H1 (cell line): Measurements from ENCODE around the gene PHF8. TPM values are rescaled to one million over a fixed set of nuclear protein-coding genes. Genes with fewer than 3 reads are reported as not detected.

ENCODE experiments used
- CTCF ChIA-PET: fragments of 300-600 bp; sonication (Branson Sonifier 250); formaldehyde crosslinking; loops from one replicate; lab custom pipeline; 2021; ENCODE audit not compliant: partially characterized antibody; lab: Charles Lee
- POLR2A ChIA-PET: fragments of 300-600 bp; sonication (Branson Sonifier 250); formaldehyde crosslinking; loops from one replicate; lab custom pipeline; 2021; ENCODE audit warnings: inconsistent platforms; ENCODE audit not compliant: partially characterized antibody; lab: Charles Lee
- DNase-seq, 2 experiments: peaks; one replicate each; pipeline versions ENCODE4 v3.0.0 to v3.0.0-alpha.2; 2010 to 2022; ENCODE audit warnings: low spot score in 2 of 2, low read depth in 1 of 2, mixed read lengths in 1 of 2
- FAIRE-seq: peaks from 2 replicates; lab custom pipeline; 2011; peaks lifted over from hg19 to GRCh38; lab: Jason Lieb, UNC
- H2AFZ ChIP-seq: 2 replicates; pipeline ENCODE4 v1.8.1; 2012; ENCODE audit warnings: low read length, inconsistent platforms
- H2AK5ac ChIP-seq: 2 replicates; pipeline ENCODE4 v1.6.1; 2013; ENCODE audit warnings: low read depth, low read length
- H2BK120ac ChIP-seq: replicated peaks from 2 replicates; pipeline ENCODE3; 2013; ENCODE audit warnings: low read depth, low read length, inconsistent platforms
- H2BK12ac ChIP-seq: 2 replicates; pipeline ENCODE4 v1.6.1; 2013; ENCODE audit warnings: low read depth, low read length
- H2BK15ac ChIP-seq: 2 replicates; pipeline ENCODE4 v1.6.1; 2013; ENCODE audit warnings: low read length
- H2BK20ac ChIP-seq: 2 replicates; pipeline ENCODE4 v1.6.1; 2013; ENCODE audit warnings: low read length
- H2BK5ac ChIP-seq: 2 replicates; pipeline ENCODE4 v1.6.1; 2013; ENCODE audit warnings: low read depth, low read length
- H3K14ac ChIP-seq: 2 replicates; pipeline ENCODE4 v1.6.1; 2013; ENCODE audit warnings: inconsistent platforms; ENCODE audit not compliant: insufficient read length
- H3K18ac ChIP-seq: 2 replicates; pipeline ENCODE4 v1.6.1; 2013; ENCODE audit warnings: low read length; ENCODE audit errors: extremely low read depth
- H3K23ac ChIP-seq: 2 replicates; pipeline ENCODE4 v1.6.1; 2013; ENCODE audit warnings: inconsistent platforms; ENCODE audit not compliant: insufficient read length
- H3K23me2 ChIP-seq: 2 replicates; pipeline ENCODE4 v1.6.1; 2013; ENCODE audit warnings: low read depth, low read length
- H3K27ac ChIP-seq: 2 replicates; pipeline ENCODE4 v1.6.1; 2011; ENCODE audit warnings: low read depth, low read length, inconsistent platforms
- H3K27me3 ChIP-seq, 4 experiments: replicated peaks in 1 of 4; 1 replicate in 1 of 4; 2 replicates in 3 of 4; pipeline versions ENCODE4 v1.6.1 to v1.8.1; 2011 to 2013; ENCODE audit warnings: low read length in 3 of 4, mild to moderate bottlenecking in 3 of 4, inconsistent platforms in 2 of 4, mixed read lengths in 2 of 4, moderate library complexity in 1 of 4; ENCODE audit not compliant: control insufficient read depth in 3 of 4, insufficient read depth in 3 of 4; ENCODE audit errors: extremely low read depth in 1 of 4
- H3K36me3 ChIP-seq, 4 experiments: 2 replicates each; pipeline versions ENCODE4 v1.6.1 to v1.8.1; 2011 to 2013; ENCODE audit warnings: mild to moderate bottlenecking in 4 of 4, low read length in 3 of 4, moderate library complexity in 2 of 4, control low read depth in 1 of 4, inconsistent platforms in 1 of 4; ENCODE audit not compliant: insufficient read depth in 4 of 4, control insufficient read depth in 2 of 4
- H3K4ac ChIP-seq: replicated peaks from 2 replicates; pipeline ENCODE3; 2013; ENCODE audit warnings: low read length, low read depth, mixed read lengths, inconsistent platforms; ENCODE audit not compliant: insufficient read length
- H3K4me1 ChIP-seq, 4 experiments: replicated peaks in 1 of 4; 1 replicate in 1 of 4; 2 replicates in 3 of 4; pipeline versions ENCODE4 v1.6.1 to v1.8.1; 2011 to 2013; ENCODE audit warnings: low read length in 3 of 4, inconsistent platforms in 2 of 4, mixed read lengths in 1 of 4; ENCODE audit not compliant: insufficient read depth in 4 of 4, control insufficient read depth in 3 of 4
- H3K4me2 ChIP-seq, 2 experiments: 2 replicates each; pipeline versions ENCODE4 v1.6.1 to v1.8.1; 2011 to 2013; ENCODE audit warnings: low read depth in 2 of 2, low read length in 2 of 2, control low read depth in 1 of 2, inconsistent platforms in 1 of 2, mild to moderate bottlenecking in 1 of 2; ENCODE audit not compliant: insufficient read depth in 1 of 2
- H3K4me3 ChIP-seq, 4 experiments: fragments of 200-600, 300-600 bp in 1 of 4; sonication (generic), shearing (Covaris generic), sonication (Bioruptor Twin) in 1 of 4; 2 replicates each; pipeline versions ENCODE4 v1.5.1 to v1.8.1; 2011 to 2016; ENCODE audit warnings: low read length in 4 of 4, low read depth in 3 of 4, control low read depth in 2 of 4, inconsistent platforms in 2 of 4, mild to moderate bottlenecking in 2 of 4, mixed read lengths in 1 of 4, moderate library complexity in 1 of 4; ENCODE audit not compliant: insufficient read depth in 2 of 4; ENCODE audit errors: extremely low read depth in 1 of 4
- H3K56ac ChIP-seq: replicated peaks from 2 replicates; pipeline ENCODE3; 2013; ENCODE audit warnings: low read depth, mild to moderate bottlenecking, mixed read lengths, low read length, inconsistent platforms; ENCODE audit not compliant: insufficient read length
- H3K79me1 ChIP-seq: 2 replicates; pipeline ENCODE4 v1.6.1; 2013; ENCODE audit warnings: low read depth, low read length, control low read depth
- H3K79me2 ChIP-seq, 2 experiments: 2 replicates each; pipeline versions ENCODE4 v1.6.1 to v1.8.1; 2012 to 2013; ENCODE audit warnings: low read length in 2 of 2, mild to moderate bottlenecking in 2 of 2, inconsistent platforms in 1 of 2; ENCODE audit not compliant: insufficient read depth in 2 of 2, control insufficient read depth in 1 of 2
- H3K9ac ChIP-seq, 4 experiments: replicated peaks in 1 of 4; 1 replicate in 1 of 4; 2 replicates in 3 of 4; pipeline versions ENCODE4 v1.6.1 to v1.8.1; 2011 to 2013; ENCODE audit warnings: low read depth in 3 of 4, low read length in 3 of 4, control low read depth in 2 of 4, mild to moderate bottlenecking in 2 of 4, moderate library complexity in 2 of 4, inconsistent platforms in 1 of 4; ENCODE audit errors: extremely low read depth in 1 of 4
- H3K9me3 ChIP-seq, 2 experiments: 2 replicates each; pipeline versions ENCODE4 v1.6.1 to v1.8.1; 2012 to 2013; ENCODE audit warnings: mild to moderate bottlenecking in 2 of 2, moderate library complexity in 2 of 2, control low read depth in 1 of 2, inconsistent platforms in 1 of 2, low read depth in 1 of 2, low read length in 1 of 2, mixed read lengths in 1 of 2; ENCODE audit not compliant: insufficient read depth in 2 of 2
- H4K20me1 ChIP-seq, 2 experiments: replicated peaks in 1 of 2; 2 replicates each; pipeline versions ENCODE3 to v1.8.1; 2011 to 2013; ENCODE audit warnings: inconsistent platforms in 2 of 2, low read length in 2 of 2, mild to moderate bottlenecking in 1 of 2; ENCODE audit not compliant: insufficient read depth in 2 of 2, control insufficient read depth in 1 of 2
- H4K5ac ChIP-seq: 2 replicates; pipeline ENCODE4 v1.6.1; 2013; ENCODE audit warnings: low read length, low read depth, mixed read lengths, inconsistent platforms; ENCODE audit not compliant: insufficient read length
- H4K8ac ChIP-seq: 2 replicates; pipeline ENCODE4 v1.8.0; 2013; ENCODE audit warnings: mild to moderate bottlenecking, moderate library complexity, low read length, inconsistent platforms; ENCODE audit not compliant: insufficient read depth; ENCODE audit errors: extremely low read depth
- H4K91ac ChIP-seq: replicated peaks from 2 replicates; pipeline ENCODE3; 2013; ENCODE audit warnings: low read length, mixed read lengths, inconsistent platforms; ENCODE audit not compliant: insufficient read length
- ASH2L ChIP-seq: fragments of 200-600, 300-600 bp; sonication (generic); IDR thresholded peaks from one replicate; pipeline ENCODE4 v1.7.1; 2017; ENCODE audit warnings: low read length
- BACH1 ChIP-seq: IDR thresholded peaks from 2 replicates; pipeline ENCODE4 v1.6.1; 2012; ENCODE audit warnings: low read length, improper control_type of control experiment
- CEBPB ChIP-seq: IDR thresholded peaks from 2 replicates; pipeline ENCODE4 v1.6.1; 2012; ENCODE audit warnings: low read depth, low read length
- HDAC2 ChIP-seq, 2 experiments: fragments of 300-600 bp in 1 of 2; sonication (generic) in 1 of 2; IDR thresholded peaks; 2 replicates each; pipeline ENCODE4 v1.6.1; 2011 to 2012; ENCODE audit warnings: low read depth in 2 of 2, low read length in 2 of 2, mild to moderate bottlenecking in 2 of 2, moderate library complexity in 2 of 2, borderline replicate concordance in 1 of 2, inconsistent platforms in 1 of 2
- KDM4A ChIP-seq: IDR thresholded peaks from one replicate; pipeline ENCODE4 v1.7.1; 2012; ENCODE audit warnings: low read depth, mild to moderate bottlenecking, moderate library complexity, low read length, inconsistent platforms; ENCODE audit not compliant: severe bottlenecking
- POU5F1 ChIP-seq: IDR thresholded peaks from 2 replicates; pipeline ENCODE4 v1.6.1; 2011; ENCODE audit warnings: low read depth, mild to moderate bottlenecking, low read length, moderate library complexity
- RNF2 ChIP-seq: fragments of 200-900, 300-1000 bp; sonication (generic); IDR thresholded peaks from 2 replicates; pipeline ENCODE4 v1.7.1; 2016; ENCODE audit warnings: borderline replicate concordance, low read depth, mild to moderate bottlenecking, antibody characterized with exemption, low read length; ENCODE audit not compliant: poor library complexity, severe bottlenecking; ENCODE audit errors: missing control alignments
- WGBS, 2 experiments: shearing (Covaris generic) in 1 of 2; methylation state at CpG; one replicate each; pipeline versions ENCODE4 v1.1.6 to v1.1.7; 2013 to 2015; ENCODE audit warnings: low lambda C conversion rate in 2 of 2, mixed read lengths in 2 of 2, inconsistent platforms in 1 of 2, low coverage in 1 of 2, missing lambda C conversion rate in 1 of 2; ENCODE audit not compliant: insufficient replicate concordance in 2 of 2, insufficient coverage in 1 of 2, insufficient read length in 1 of 2; ENCODE audit errors: extremely low coverage in 1 of 2, missing lambda C conversion rate in 1 of 2; 5-methylcytosine and 5-hydroxymethylcytosine counted together
- polyA plus RNA-seq, 7 experiments: library from polyadenylated mRNA; depleted of rRNA in 3 of 7; stranded (reverse) in 5 of 7; unstranded in 2 of 7; fragments of >200 nt in 5 of 7; fragments of 200-250 nt in 2 of 7; gene quantifications; 1 replicate in 5 of 7; 2 replicates in 1 of 7; 4 replicates in 1 of 7; pipeline versions ENCODE4 v1.2.1 to v1.2.3, GENCODE V29; 2011 to 2013; ENCODE audit warnings: missing spikeins in 2 of 7, mixed read lengths in 2 of 7
- total RNA-seq: library from RNA; stranded (reverse); fragmentation: NEBNext Ultra II Directional; extraction: Animal tissue kit (Norgen Biotek cat#: 25700); gene quantifications from 2 replicates; pipeline ENCODE4 v1.2.1, GENCODE V29; 2021
- TF ChIP-seq, protein P1 (sequence below): IDR thresholded peaks from 2 replicates; pipeline ENCODE4 v1.6.1; 2011; ENCODE audit warnings: low read length, improper control_type of control experiment
- TF ChIP-seq, protein P2 (sequence below): IDR thresholded peaks from 2 replicates; pipeline ENCODE4 v1.6.1; 2012; ENCODE audit warnings: inconsistent platforms

PHF8 gene
- total and polyA plus RNA-seq, 2 of the 8 experiments (the other 6 are each of a cell fraction or from before 2014, with no cell fraction given): 14.6 to 27.6 TPM

DNA sequence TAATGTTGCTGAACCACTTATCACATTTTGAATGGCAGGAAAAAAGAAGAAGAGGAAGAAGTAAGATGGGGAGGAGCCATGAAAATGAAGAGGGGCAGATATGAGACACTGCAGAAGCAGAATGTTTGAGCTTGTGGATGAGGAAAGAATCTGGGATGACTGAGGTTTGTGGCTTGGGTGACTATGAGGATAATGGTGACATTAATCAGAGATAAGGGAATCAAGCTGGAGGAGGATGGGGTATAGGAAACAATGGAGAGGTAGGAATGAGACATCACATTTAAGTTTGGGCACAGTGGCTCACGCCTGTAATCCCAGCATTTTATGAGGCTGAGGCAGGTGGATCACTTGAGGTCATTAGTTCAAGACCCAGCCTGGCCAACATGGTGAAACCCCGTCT, 19.1 kb upstream of the PHF8 start:
- no peak overlapping the region for H2BK15ac ChIP-seq
- H2BK5ac ChIP-seq: no peak overlapping the region
- H3K18ac ChIP-seq: no peak overlapping the region
- H4K8ac ChIP-seq: no peak overlapping the region
- H2BK12ac ChIP-seq: no peak overlapping the region
- no peak overlapping the region for H3K4ac ChIP-seq
- H3K27ac ChIP-seq: no peak overlapping the region
- no peaks in the 10 kb centered on the region for H3K36me3 ChIP-seq
- H3K23ac ChIP-seq: no peak overlapping the region
- no peak overlapping the region for H3K14ac ChIP-seq
- H3K4me1 ChIP-seq: no peaks in the 10 kb centered on the region
- H4K5ac ChIP-seq: no peak overlapping the region
- no peak overlapping the region for H3K56ac ChIP-seq
- ChIA-PET POLR2A (no interaction called here), CTCF (no interaction called here)
- H3K9me3 ChIP-seq: no peaks in the 10 kb centered on the region
- no peaks in the 10 kb centered on the region for H3K27me3 ChIP-seq
- TF ChIP-seq BACH1 (no peak), RNF2 (no peak), HDAC2 (IDR thresholded peaks at IDR 0.05; ENCODE audit: borderline replicate concordance in 1 of 2, low read depth in 2 of 2, low read length in 2 of 2) (no peak), KDM4A (no peak), ASH2L (no peak), CEBPB (no peak), POU5F1 (no peak)
- TF ChIP-seq, protein P1, sequence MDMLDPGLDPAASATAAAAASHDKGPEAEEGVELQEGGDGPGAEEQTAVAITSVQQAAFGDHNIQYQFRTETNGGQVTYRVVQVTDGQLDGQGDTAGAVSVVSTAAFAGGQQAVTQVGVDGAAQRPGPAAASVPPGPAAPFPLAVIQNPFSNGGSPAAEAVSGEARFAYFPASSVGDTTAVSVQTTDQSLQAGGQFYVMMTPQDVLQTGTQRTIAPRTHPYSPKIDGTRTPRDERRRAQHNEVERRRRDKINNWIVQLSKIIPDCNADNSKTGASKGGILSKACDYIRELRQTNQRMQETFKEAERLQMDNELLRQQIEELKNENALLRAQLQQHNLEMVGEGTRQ: no peak
- TF ChIP-seq, protein P2, sequence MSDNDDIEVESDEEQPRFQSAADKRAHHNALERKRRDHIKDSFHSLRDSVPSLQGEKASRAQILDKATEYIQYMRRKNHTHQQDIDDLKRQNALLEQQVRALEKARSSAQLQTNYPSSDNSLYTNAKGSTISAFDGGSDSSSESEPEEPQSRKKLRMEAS: no peak
- H2BK120ac ChIP-seq: no peak overlapping the region
- no peak overlapping the region for H4K91ac ChIP-seq
- DNase-seq: no peak
- no peak overlapping the region for H2BK20ac ChIP-seq
- no peak overlapping the region for H2AFZ ChIP-seq
- H3K9ac ChIP-seq: no peak overlapping the region
- H3K79me2 ChIP-seq: no peaks in the 10 kb centered on the region
- no peak overlapping the region for H3K4me3 ChIP-seq
- H3K4me2 ChIP-seq: no peak overlapping the region
- no peaks in the 10 kb centered on the region for H3K79me1 ChIP-seq
- no peak overlapping the region for H2AK5ac ChIP-seq
- no peaks in the 10 kb centered on the region for H3K23me2 ChIP-seq
- H4K20me1 ChIP-seq: no peaks in the 10 kb centered on the region
- no peak for FAIRE-seq
- 100% methylated on average over 2 of the region's 2 CpGs; no CpG with 5 or more reads in 1 of the 2 experiments for WGBS, 2 experiments
